HG02885 (cell line): Measurements from ENCODE around the gene SORCS2.

Experiments
- ATAC-seq: cut with Tn5 transposase; IDR thresholded peaks from one replicate; pipeline ENCODE4 v1.9.1; 2021; ENCODE audit warnings: mild to moderate bottlenecking; ENCODE audit not compliant: unreplicated experiment, poor library complexity

Gene SORCS2

DNA sequence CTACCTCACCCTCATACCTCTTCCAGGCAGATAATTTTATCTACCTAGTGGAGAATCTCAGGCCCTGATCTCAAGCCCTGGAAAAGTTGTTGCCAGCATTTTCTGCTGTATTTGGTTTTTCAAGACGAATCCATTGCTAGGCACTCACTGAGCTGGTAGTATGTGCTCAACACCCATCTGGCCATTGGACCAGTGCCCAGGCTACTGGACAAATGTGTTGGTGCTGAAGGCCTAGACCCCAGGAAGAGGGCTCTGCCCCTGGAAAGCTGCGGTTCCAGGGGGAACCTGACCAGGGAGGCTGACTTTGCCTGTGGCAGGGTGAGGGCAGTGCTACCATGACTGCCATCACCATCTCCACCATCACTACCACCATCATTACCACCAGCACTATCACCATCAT is 170.0 kb downstream of the SORCS2 start:
- ATAC-seq, result no peak

DNA sequence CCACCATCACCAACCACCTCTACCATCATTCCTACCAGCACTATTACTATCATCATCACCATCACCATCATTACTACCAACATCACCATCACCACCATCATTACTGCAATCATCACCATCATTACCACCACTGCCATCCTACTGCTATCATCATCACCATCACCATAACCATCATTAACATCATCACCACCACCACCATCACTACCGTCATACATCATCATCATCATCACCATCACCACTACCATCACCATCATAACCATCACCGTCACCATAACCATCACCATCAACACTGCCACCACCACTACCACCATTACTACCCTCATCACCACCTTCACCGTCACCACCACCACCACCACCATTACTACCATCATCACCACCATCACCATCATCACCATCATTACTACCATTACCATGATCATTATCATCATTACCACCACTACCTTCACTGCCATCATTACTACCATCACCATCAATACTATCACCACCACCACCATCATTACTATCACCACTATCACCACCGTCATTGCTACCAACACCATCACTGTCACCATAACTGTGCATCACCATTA is 170.6 kb downstream of the SORCS2 start:
- ATAC-seq, result no peak

DNA sequence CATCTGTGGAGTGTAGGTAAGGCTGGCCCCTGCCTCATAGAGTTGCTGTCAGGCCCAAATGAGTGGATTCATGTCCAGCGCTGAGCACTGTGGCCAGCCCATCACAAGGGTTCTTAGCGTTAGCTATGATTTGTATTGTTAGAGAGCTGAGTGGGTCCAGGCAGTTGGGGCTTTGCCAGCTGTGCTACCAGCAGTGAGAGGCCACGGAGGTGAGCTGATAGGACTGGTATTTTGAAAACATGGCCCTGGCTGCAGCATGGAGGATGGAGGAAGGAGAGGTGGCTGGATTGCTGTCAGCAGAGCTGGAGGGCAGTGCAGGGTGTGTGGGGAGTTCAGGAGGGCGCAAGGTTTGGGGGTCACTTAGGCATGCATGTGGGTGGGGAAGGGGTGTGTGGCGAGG is 172.6 kb downstream of the SORCS2 start:
- ATAC-seq, result no peak

GRCh38 chr4:7365462-7366179 is 173.3 kb downstream of the SORCS2 start:
- no peak for ATAC-seq

GRCh38 chr4:7366180-7366945 is 174.0 kb downstream of the SORCS2 start:
- ATAC-seq, result no peak

DNA sequence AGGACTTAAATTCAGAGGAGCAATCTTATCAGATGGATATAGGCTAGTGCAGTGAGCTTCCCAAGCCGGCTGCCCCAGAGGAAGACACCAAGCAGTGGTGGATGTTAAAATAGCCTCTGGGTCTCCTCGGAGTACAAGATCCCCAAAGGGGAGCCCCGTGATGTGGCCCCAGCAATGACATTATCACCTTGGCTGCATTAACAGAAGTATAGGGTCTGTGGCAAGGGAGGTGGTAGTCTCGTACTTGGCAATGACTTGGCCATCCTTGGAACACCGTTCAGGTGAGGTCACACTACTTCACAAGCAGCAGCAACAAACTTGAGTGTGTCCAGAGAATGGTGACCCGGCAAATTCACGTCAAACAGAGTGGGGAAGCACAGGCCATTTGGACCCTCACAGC is 174.6 kb downstream of the SORCS2 start:
- no peak for ATAC-seq

DNA sequence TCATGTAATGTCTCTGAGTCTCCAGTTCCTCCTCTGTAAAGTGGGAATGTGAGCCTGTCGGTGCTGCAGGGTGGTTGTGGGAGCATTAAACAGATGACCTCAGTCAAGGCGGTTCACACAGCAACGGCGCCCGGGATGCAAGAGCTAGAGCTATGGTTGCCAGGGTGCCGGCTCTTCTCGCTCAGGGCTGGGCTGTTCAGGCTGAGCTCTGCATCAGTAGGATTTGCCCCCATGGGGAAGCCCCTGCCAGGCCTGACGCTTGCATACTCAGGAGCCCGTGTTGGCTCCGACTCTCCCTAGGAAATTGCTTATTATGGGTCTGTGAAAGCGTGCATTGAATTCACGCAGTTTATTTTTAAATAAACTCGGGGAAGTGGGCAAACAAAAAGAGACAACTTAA is 175.1 kb downstream of the SORCS2 start:
- no peak for ATAC-seq

DNA sequence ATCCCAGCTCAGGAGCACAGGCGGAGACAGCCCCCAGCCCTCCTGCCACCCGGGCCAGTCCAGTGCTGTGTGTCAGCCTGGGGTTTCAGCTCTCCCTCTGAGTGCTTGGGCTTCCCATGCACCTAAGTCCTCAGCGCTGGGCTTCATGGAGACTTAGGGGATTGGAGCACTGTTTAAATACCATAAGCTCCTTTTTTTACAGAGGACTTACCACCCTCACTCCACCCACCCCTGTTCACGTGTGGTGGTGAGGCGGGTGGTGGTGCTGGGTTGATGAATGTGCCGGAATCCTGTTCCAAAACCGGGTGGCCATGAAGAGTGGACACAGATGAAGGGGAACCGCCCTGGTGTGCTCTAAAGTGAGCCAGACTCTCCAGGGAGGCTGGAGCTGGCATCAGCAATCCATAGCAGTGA is 175.5 kb downstream of the SORCS2 start:
- ATAC-seq, result no peak

DNA sequence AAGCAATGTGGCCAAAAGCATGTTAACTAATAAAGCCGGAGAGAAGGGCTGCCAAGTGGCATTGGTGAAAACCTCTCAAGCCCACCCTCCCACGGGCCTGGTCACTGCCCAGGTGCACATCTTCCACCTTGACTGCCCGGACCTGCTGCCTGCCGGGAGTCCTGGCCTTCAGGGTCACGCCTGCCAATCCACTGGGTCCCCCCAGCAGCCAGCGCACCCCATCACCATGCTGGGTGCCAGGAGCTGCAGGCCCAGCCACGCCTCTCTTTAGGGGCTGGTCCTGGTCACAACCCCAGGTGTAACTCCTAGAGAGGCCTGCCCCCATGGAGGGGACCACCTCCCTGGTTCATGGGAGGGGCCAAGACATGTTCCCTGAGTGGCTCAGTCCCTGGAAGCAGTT is 176.0 kb downstream of the SORCS2 start:
- ATAC-seq, result no peak

- ATAC-seq, result no peak
These were observed 177.2 kb downstream of the SORCS2 start for GRCh38 chr4:7369511-7369910.

- no peak for ATAC-seq
These were observed 177.7 kb downstream of the SORCS2 start for GRCh38 chr4:7370038-7370437.

DNA sequence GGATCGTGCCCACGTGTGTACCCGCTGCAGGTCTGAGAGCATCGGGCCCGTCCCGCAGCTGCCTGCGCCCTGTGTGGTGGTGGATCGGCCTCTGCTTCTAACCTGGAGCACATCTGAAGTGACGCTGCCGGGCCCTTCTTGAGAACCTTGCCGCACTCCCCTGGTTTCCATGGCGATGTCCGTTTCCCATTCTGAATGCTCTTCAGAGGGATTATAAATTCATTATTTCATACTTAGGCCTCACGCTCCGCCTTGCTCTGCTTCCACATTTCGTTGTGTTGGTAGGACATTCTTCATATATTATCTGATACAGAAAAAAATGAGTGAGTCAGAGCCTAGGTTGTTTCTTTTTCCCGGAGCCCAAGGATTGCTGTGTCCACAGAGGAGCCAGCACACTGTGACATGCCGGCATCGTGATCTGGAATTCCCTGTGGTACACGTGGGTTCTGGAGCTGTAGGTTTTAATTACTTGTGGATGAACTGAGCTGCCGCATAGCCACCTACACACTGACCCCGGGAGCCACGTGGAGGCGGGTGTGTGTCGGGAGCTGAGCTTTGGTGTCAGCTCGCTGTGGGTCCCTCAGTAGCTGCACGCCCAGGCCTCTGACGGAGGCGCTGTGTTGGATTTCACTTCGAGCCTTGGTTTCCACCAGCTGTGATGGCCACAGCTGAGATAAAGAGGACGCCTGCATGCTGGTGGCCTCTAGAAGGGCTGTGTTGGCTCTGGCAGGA is 179.0 kb downstream of the SORCS2 start:
- no peak for ATAC-seq

GRCh38 chr4:7372673-7373072 is 180.3 kb downstream of the SORCS2 start:
- ATAC-seq, result no peak

GRCh38 chr4:7374571-7374970 is 182.2 kb downstream of the SORCS2 start:
- no peak for ATAC-seq

- ATAC-seq, result no peak
These were observed 183.1 kb downstream of the SORCS2 start for GRCh38 chr4:7375427-7375826.

- ATAC-seq, result no peak
These were observed 185.0 kb downstream of the SORCS2 start for GRCh38 chr4:7377223-7377865.

GRCh38 chr4:7379186-7379585 is 186.8 kb downstream of the SORCS2 start:
- no peak for ATAC-seq

DNA sequence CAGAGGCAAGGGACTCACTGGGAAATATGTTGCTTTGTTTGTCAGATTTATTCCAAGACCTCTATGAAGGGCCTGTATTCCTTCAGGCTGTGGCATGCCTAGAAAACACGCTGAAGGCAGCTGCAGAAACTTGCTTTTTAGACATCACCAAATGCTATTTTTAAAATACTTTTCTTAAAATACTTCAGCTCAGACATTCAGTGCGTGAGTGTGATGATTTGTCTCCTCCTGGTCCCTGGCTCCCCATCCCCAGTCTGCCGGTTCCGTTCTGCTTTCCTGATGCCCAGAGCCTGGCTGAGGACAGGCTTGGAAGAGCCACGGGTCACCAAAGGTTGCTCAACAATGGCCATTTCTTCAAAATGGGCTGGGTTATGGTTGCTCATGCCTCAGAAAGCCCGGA is 187.4 kb downstream of the SORCS2 start:
- no peak for ATAC-seq

- ATAC-seq, result no peak
These were observed 189.0 kb downstream of the SORCS2 start for GRCh38 chr4:7381221-7381889.
